Breast epithelium (tissue), 4 donors: ENCODE data around the gene RECQL5. TPM values are rescaled to one million over a fixed set of nuclear protein-coding genes. Genes with fewer than 3 reads are reported as not detected.

ENCODE experiments used
- DNase-seq, 2 donors: peaks; one replicate each; pipeline ENCODE4 v3.0.0-alpha.2; 2019; ENCODE audit warnings: low spot score in 2 of 2
- H3K27ac ChIP-seq, 2 donors: fragments of 200-600 bp; sonication (generic) in 1 of 2; one replicate each; pipeline ENCODE4 v1.5.1; 2016 to 2019; ENCODE audit warnings: mild to moderate bottlenecking in 1 of 2
- H3K27me3 ChIP-seq, 2 donors: fragments of 200-600 bp; sonication (generic) in 1 of 2; one replicate each; pipeline versions ENCODE4 v1.5.1 to v1.6.0; 2017 to 2019; ENCODE audit warnings: control low read depth in 1 of 2, mild to moderate bottlenecking in 1 of 2
- H3K36me3 ChIP-seq: fragments of 200-600 bp; one replicate; pipeline ENCODE4 v1.5.1; 2019
- H3K4me1 ChIP-seq, 2 donors: fragments of 200-600 bp; sonication (generic); one replicate each; pipeline ENCODE4 v1.5.1; 2016 to 2019; ENCODE audit warnings: control low read depth in 1 of 2
- H3K4me3 ChIP-seq, 3 donors: fragments of 200-600 bp; sonication (generic); 1 replicate in 2 of 3; 2 replicates in 1 of 3; pipeline ENCODE4 v1.5.1; 2016 to 2019; ENCODE audit warnings: mild to moderate bottlenecking in 3 of 3, moderate library complexity in 2 of 3
- H3K9me3 ChIP-seq, 2 donors: fragments of 200-600 bp; sonication (generic) in 1 of 2; one replicate each; pipeline ENCODE4 v1.5.1; 2016 to 2019; ENCODE audit warnings: control low read depth in 1 of 2
- POLR2A ChIP-seq: fragments of 450-650 bp; IDR thresholded peaks from one replicate; pipeline ENCODE4 v1.6.1; 2016; ENCODE audit warnings: antibody characterized with exemption, mild to moderate bottlenecking, moderate library complexity
- POLR2AphosphoS5 ChIP-seq, 3 donors: sonication (generic); formaldehyde crosslinking; IDR thresholded peaks; one replicate each; pipeline ENCODE4 v1.6.1; 2017; ENCODE audit warnings: antibody characterized with exemption in 3 of 3
- intact Hi-C: fragments of 100-400 bp; cut with DNase I; formaldehyde crosslinking; loops from one replicate; pipeline ENCODE4 v1.15.1; 2023; ENCODE audit warnings: low total_unique reads
- total RNA-seq, 3 donors: library from RNA; depleted of rRNA; stranded (reverse); fragments of >200 nt; gene quantifications; one replicate each; pipeline ENCODE4 v1.1.0, GENCODE V29; 2016
- TF ChIP-seq, protein P1 (sequence below), 3 donors: fragments of 450-650 bp; IDR thresholded peaks; one replicate each; pipeline ENCODE4 v1.5.1; 2016 to 2017; ENCODE audit warnings: antibody characterized with exemption in 3 of 3, mild to moderate bottlenecking in 3 of 3, moderate library complexity in 3 of 3

RECQL5 gene
- total RNA-seq, 3 donors from 2014 or later, result 10.7 to 22.8 (median 14.1) TPM

DNA sequence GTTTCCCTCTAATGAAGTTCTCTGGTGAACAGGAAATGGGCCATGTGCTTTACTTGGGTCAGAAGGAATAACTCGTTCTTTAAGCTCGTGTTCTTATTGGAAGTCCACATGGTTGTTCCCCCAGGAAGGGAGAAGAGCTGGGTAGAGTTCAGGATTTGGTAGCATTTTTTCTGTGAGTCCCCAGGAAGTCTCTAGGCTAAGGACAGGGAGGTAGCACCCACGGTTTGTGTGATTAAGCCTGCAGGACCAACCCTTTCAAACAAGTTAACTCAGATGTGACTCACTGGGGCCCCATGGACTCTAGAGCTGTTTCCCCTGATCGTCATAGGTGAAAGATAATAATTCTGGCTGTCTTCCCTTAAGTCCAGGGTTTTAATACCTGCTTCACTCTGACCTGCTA is 16.6 kb upstream of the RECQL5 start:
- no peaks in the 10 kb centered on the region for H3K27me3 ChIP-seq
- peaks cover 15 to 21% of the 10 kb centered on the region in 2 donors for H3K4me1 ChIP-seq
- no peak for DNase-seq
- no peaks in the 10 kb centered on the region for H3K36me3 ChIP-seq
- H3K9me3 ChIP-seq, result no peaks in the 10 kb centered on the region
- H3K27ac ChIP-seq, result peak overlapping the region; percentile 82 to 98
- H3K4me3 ChIP-seq, result no peak overlapping the region
- intact Hi-C loops, result no loop called here
- TF ChIP-seq POLR2AphosphoS5 (IDR thresholded peaks at IDR 0.05) (no peak), POLR2A (no peak)
- TF ChIP-seq, protein P1, sequence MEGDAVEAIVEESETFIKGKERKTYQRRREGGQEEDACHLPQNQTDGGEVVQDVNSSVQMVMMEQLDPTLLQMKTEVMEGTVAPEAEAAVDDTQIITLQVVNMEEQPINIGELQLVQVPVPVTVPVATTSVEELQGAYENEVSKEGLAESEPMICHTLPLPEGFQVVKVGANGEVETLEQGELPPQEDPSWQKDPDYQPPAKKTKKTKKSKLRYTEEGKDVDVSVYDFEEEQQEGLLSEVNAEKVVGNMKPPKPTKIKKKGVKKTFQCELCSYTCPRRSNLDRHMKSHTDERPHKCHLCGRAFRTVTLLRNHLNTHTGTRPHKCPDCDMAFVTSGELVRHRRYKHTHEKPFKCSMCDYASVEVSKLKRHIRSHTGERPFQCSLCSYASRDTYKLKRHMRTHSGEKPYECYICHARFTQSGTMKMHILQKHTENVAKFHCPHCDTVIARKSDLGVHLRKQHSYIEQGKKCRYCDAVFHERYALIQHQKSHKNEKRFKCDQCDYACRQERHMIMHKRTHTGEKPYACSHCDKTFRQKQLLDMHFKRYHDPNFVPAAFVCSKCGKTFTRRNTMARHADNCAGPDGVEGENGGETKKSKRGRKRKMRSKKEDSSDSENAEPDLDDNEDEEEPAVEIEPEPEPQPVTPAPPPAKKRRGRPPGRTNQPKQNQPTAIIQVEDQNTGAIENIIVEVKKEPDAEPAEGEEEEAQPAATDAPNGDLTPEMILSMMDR (IDR thresholded peaks at IDR 0.05), result no peak

DNA sequence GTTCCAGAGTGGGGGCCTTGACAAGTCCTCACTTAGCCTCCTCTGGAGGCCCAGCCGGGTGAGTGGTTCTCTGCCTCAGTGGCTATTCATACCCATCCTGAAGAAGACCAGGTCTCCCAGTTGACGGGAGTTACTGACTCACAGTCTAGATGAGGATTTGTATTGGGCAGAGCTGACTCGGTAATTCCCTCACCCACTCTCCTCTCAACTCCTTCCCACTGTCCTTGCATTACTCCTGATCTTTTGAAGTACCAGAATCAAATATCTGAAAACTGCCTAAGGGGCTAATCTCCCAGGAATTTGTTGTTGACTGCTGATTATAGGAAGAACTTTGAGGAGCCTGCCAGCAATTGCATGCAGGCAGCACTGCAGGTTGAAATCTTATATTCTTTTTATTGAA is 14.3 kb upstream of the RECQL5 start:
- DNase-seq, result no peak
- TF ChIP-seq, protein P1 (IDR thresholded peaks at IDR 0.05), result no peak
- TF ChIP-seq POLR2AphosphoS5 (IDR thresholded peaks at IDR 0.05) (no peak), POLR2A (no peak)
- H3K27me3 ChIP-seq, result no peaks in the 10 kb centered on the region
- H3K36me3 ChIP-seq, result no peaks in the 10 kb centered on the region
- H3K9me3 ChIP-seq, result no peaks in the 10 kb centered on the region
- peaks cover 6 to 9% of the 10 kb centered on the region in 2 donors for H3K4me1 ChIP-seq
- intact Hi-C loops, result no loop called here
- H3K27ac ChIP-seq, result peak overlapping the region; percentile 84 to 85
- H3K4me3 ChIP-seq, result no peak overlapping the region

DNA sequence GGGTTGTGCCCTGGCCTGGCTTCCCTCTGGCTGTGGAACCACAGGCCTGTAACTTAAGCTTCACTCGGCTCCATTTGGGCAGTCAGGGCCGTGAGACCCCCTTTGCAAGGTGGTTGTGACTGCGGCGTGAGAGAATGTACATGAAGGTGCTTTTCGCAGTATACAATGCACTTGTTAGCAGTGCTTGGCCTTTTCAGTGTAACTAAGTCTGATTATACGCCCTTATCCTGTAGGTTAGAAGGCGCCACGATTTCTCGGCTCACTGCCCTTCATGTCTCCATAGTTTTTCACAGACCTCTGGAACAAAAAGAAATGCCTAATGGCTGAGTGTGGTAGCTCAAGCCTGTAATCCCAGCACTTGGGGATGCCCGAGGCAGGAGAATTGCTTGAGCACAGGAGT is 13.5 kb upstream of the RECQL5 start:
- Histone ChIP-seq H3K4me3 (no peak overlapping the region), H3K27me3 (no peaks in the 10 kb centered on the region), H3K4me1 (peaks cover 6 to 9% of the 10 kb centered on the region in 2 donors), H3K9me3 (no peaks in the 10 kb centered on the region), H3K36me3 (no peaks in the 10 kb centered on the region), H3K27ac (peak overlapping the region; percentile 84 to 85)
- no peak for DNase-seq
- intact Hi-C loops, result no loop called here
- TF ChIP-seq, protein P1 (IDR thresholded peaks at IDR 0.05), result no peak
- TF ChIP-seq POLR2AphosphoS5 (IDR thresholded peaks at IDR 0.05) (no peak), POLR2A (no peak)

DNA sequence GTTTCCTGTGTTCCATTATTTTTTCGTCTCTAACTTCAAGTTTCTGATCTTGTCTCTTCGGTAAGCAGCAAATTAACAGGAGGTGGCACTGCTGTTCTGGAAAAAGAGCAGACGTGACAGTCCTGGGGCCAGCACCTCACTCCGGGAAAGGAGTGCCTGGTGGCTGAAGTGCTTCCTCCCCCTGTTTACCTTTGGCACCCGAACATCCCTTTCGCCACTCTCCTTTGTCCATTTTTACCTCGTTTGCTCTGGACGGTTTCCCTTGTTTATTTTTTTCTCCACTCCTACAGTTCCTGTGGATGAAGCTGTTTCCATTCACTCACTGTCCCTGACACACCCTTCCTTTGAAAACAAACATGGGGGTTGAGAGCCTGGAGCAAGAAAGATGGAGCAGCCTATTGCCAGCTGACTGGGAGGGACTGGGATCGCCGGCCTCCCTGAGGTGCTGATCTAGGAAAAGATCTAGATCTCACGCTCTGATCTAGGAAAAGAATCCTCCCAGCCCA is 12.8 kb upstream of the RECQL5 start:
- Histone ChIP-seq H3K36me3 (no peaks in the 10 kb centered on the region), H3K4me1 (peaks cover 6 to 9% of the 10 kb centered on the region in 2 donors), H3K9me3 (no peaks in the 10 kb centered on the region), H3K27ac (peak overlapping the region; percentile 84 to 85), H3K27me3 (no peaks in the 10 kb centered on the region), H3K4me3 (no peak overlapping the region)
- TF ChIP-seq POLR2A (no peak), POLR2AphosphoS5 (IDR thresholded peaks at IDR 0.05) (peak; percentile 69 to 77 (median 71))
- TF ChIP-seq, protein P1 (IDR thresholded peaks at IDR 0.05), result peak in 2 of 3 donors; percentile 51 to 75
- intact Hi-C loops, result loop anchor here (2.0 kb wide), 1 partner anchor 69 kb away; no protein-coding TSS in a partner anchor
- DNase-seq, result peak in 1 of 2 donors; percentile 82

DNA sequence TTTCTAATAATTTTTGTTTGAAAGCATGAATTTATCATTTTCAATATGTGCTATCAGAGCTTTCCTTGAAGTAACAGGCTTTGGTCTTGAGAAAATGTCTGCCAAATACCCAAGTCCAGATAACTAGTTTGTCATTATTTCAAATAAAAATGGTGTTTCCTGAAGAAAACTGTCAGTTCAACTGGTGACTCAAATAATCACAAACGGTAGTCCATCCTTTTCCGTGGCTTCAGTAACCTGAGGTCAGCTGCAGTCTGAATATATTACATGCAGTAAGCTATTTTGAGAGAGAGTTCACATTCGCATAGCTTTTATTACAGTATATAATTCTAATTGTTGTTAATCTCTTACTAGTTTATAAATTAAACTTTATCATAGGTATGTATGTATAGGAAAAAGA is 9.5 kb upstream of the RECQL5 start:
- peaks cover 6 to 9% of the 10 kb centered on the region in 2 donors for H3K4me1 ChIP-seq
- TF ChIP-seq POLR2AphosphoS5 (IDR thresholded peaks at IDR 0.05) (no peak), POLR2A (no peak)
- TF ChIP-seq, protein P1 (IDR thresholded peaks at IDR 0.05), result no peak
- H3K9me3 ChIP-seq, result no peaks in the 10 kb centered on the region
- H3K27ac ChIP-seq, result no peak overlapping the region
- no peak for DNase-seq
- intact Hi-C loops, result no loop called here
- H3K27me3 ChIP-seq, result no peaks in the 10 kb centered on the region
- no peak overlapping the region for H3K4me3 ChIP-seq
- peaks cover 7% of the 10 kb centered on the region for H3K36me3 ChIP-seq
